ENCODE data around the gene HRCT1. TPM values are rescaled to one million over a fixed set of nuclear protein-coding genes. Genes with fewer than 3 reads are reported as not detected.

The HRCT1 gene
- total RNA-seq, 1 donor from 2014 or later: not detected

GRCh38 chr9:35867538-35867937, 38.5 kb upstream of the HRCT1 start:
- Mint-ChIP-seq H3K9me3 (no peaks in the 10 kb centered on the region), H3K4me3 (no peak overlapping the region), H3K4me1 (ENCODE audit: unreplicated experiment) (no peaks in the 10 kb centered on the region), H3K27ac (no peak overlapping the region), H3K27me3 (peaks cover 11% of the 10 kb centered on the region), H3K36me3 (no peaks in the 10 kb centered on the region)
- TF ChIP-seq CTCF (conservative IDR thresholded peaks at IDR 0.05): no peak
- peak; percentile 52 for DNase-seq (ENCODE audit: extremely low spot score, unreplicated experiment)

GRCh38 chr9:35868933-35869332, 37.1 kb upstream of the HRCT1 start:
- no peaks in the 10 kb centered on the region for H3K4me1 Mint-ChIP-seq (ENCODE audit: unreplicated experiment)
- H3K9me3 Mint-ChIP-seq: no peaks in the 10 kb centered on the region
- no peak for TF ChIP-seq CTCF (conservative IDR thresholded peaks at IDR 0.05)
- H3K27ac Mint-ChIP-seq: no peak overlapping the region
- peaks cover 5% of the 10 kb centered on the region for H3K27me3 Mint-ChIP-seq
- H3K4me3 Mint-ChIP-seq: no peak overlapping the region
- no peaks in the 10 kb centered on the region for H3K36me3 Mint-ChIP-seq
- no peak for DNase-seq (ENCODE audit: extremely low spot score, unreplicated experiment)

GRCh38 chr9:35869621-35870216, 36.3 kb upstream of the HRCT1 start:
- Mint-ChIP-seq H3K4me1 (ENCODE audit: unreplicated experiment) (no peaks in the 10 kb centered on the region), H3K27ac (no peak overlapping the region), H3K27me3 (no peaks in the 10 kb centered on the region), H3K4me3 (no peak overlapping the region), H3K36me3 (no peaks in the 10 kb centered on the region), H3K9me3 (no peaks in the 10 kb centered on the region)
- no peak for TF ChIP-seq CTCF (conservative IDR thresholded peaks at IDR 0.05)
- DNase-seq (ENCODE audit: extremely low spot score, unreplicated experiment): no peak

- Mint-ChIP-seq H3K36me3 (no peaks in the 10 kb centered on the region), H3K27ac (no peak within 1 kb of the TSS), H3K9me3 (no peaks in the 10 kb centered on the region), H3K4me3 (no peak within 1 kb of the TSS), H3K27me3 (peaks cover 1% of the 10 kb centered on the region), H3K4me1 (ENCODE audit: unreplicated experiment) (no peaks in the 10 kb centered on the region)
- no peak for TF ChIP-seq CTCF (conservative IDR thresholded peaks at IDR 0.05)
- no peak for DNase-seq (ENCODE audit: extremely low spot score, unreplicated experiment)
Observed at GRCh38 chr9:35870351-35870923, 35.6 kb upstream of the HRCT1 start, which contains the start of gene OR13J1. TSS of gene OR13J1 (minus strand) at chr9:35870401. CDS start at chr9:35870401, 0 bp downstream.

GRCh38 chr9:35871545-35871944, 34.5 kb upstream of the HRCT1 start:
- no peaks in the 10 kb centered on the region for H3K36me3 Mint-ChIP-seq
- H3K4me1 Mint-ChIP-seq (ENCODE audit: unreplicated experiment): no peaks in the 10 kb centered on the region
- peaks cover 7% of the 10 kb centered on the region for H3K27me3 Mint-ChIP-seq
- no peak overlapping the region for H3K27ac Mint-ChIP-seq
- no peak overlapping the region for H3K4me3 Mint-ChIP-seq
- no peak for TF ChIP-seq CTCF (conservative IDR thresholded peaks at IDR 0.05)
- no peak for DNase-seq (ENCODE audit: extremely low spot score, unreplicated experiment)
- peaks cover 1% of the 10 kb centered on the region for H3K9me3 Mint-ChIP-seq

All from type B pancreatic cell (in vitro differentiated cells).